Fibroblast of skin of abdomen (primary cell): ENCODE results near the gene NEUROD2.

ENCODE experiments used
- DNase-seq: peaks from one replicate; pipeline ENCODE4 v3.0.0-alpha.2; 2013

Gene NEUROD2

DNA sequence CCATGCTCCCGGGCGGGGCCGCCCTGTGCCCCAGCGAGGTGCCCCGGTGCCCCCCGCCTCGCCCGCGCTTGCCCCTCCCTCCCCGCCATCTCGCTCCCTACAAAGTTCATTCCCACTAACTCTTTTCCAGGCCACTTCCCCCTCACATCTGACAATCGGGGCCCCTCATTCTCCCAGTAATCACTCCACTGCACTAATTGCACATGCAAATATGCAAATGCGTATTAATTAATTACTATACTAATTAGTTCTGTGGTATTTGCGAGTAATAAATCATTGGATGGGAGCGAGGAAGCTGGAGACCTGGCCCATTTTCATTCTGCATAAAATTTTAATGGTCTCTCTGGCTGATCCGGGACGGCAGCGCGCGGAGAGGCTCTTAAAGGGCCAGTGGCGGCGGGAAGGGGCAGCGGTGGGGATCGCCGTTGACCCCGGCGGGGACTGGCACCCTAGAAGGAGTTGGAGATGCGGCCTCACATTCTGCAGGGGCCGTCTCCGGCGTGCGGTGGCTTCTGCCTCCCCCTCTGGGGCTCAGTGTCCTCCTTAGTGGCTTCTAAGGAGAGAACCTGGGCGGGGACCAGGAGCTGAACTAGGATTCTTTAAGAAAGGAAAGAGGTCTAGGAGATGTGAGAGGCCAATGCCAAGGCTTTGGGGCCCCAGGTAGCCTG lies 10.7 kb upstream of the NEUROD2 start:
- no peak for DNase-seq

DNA sequence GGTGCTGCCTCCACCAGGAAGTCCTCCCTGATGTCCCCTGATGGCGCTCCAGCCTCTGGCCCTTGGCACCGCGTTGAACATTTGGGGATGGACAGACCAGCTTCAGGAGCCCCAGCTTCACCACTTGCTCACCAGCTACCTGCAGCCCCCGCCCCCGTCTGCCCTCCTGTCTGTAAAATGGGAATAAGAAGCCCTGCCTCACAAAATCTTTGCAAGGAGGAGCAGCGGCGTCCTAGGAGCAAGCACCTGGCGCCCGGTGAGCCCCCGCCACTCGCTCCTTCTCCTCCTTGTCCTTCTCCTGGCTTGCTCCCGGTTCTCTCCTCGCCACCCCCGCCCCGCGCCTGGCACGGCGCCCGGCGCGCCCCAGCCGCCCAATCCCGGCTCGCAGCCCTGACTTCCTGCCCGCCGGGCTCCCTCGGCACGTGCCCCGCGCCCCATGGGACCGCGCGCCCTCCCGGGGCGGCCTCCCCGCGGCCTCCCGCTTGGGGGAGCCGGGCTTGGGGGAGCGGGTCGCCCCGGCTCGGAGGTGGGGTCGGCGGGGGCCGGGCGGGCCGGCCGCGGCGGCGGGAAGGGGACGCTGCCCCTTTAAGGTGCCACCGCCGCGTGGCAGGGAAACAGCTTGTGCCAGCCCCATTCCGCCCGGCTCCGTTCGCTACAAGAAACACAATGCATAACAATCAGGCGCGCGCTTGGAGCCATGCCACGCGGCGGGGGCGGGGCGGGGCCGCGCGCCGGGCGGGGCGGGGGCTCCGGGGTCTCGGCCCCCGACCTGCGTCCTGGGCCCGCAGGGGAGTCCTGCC lies 9.9 kb upstream of the NEUROD2 start:
- peak; percentile 48 for DNase-seq

DNA sequence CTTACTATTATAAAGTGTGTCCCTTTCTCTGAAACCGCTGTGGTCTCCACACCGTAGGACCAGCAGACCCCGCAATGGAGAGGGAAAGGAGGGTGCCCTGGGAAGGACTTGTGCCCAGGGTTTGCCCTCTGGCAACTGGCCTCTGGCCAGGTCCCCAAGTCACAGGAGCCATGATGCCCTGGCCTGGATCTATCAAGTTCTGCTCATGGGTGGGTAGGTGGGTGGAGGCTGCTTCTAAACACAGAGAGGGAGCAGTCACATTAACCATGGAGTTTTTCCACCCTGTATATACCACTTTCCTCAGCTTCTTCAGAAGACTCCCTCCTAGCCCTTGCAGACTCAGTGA lies 9.4 kb upstream of the NEUROD2 start:
- DNase-seq = no peak

DNA sequence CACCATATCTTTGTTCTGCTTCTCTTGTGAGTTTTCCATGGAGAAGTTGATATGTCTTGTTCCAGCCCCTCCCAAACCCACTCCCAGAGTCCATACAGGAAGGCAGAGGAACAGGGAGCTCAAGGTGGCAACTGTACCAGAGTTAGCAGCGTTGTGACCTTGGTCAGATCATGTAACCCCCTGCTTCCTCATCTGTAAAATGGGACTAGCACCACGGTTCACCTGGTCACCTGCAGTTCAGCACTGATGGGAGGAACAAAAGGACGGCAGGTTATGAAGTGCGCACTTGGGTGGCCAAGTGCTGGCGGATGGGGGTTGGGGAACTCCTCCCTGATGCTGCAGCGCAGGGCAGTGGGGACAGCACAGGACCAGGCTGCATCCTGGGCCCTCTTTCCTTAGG lies 7.7 kb upstream of the NEUROD2 start:
- no peak for DNase-seq

DNA sequence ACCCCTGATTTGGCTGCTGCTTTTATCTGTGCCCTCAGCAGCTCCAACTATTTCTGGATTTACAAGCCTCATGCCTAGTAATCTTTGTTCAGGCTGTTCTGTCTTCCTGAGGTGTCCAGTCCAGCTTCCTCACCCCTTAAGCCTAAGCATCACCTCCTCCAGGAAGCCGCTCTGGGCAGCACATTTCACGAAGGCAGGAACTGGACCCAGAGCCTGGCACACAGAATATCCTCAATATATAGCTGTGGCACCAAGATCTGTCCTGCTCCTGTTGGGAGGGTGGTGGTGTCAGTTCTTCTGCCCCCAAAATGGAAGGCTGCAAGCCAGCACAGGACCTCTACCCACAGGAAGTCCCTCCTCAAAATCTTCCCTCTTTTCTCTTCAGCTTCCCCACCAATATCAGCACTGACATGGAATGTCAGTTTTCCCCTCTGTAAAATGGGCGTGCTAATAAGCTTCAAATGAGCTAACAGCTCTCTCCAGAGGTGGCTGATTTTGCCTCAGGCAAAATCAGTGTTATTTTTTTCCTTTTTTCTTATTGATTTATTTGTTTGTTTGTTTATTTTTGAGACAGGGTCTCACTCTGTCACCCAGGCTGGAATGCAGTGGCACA lies 6.9 kb upstream of the NEUROD2 start:
- no peak for DNase-seq

DNA sequence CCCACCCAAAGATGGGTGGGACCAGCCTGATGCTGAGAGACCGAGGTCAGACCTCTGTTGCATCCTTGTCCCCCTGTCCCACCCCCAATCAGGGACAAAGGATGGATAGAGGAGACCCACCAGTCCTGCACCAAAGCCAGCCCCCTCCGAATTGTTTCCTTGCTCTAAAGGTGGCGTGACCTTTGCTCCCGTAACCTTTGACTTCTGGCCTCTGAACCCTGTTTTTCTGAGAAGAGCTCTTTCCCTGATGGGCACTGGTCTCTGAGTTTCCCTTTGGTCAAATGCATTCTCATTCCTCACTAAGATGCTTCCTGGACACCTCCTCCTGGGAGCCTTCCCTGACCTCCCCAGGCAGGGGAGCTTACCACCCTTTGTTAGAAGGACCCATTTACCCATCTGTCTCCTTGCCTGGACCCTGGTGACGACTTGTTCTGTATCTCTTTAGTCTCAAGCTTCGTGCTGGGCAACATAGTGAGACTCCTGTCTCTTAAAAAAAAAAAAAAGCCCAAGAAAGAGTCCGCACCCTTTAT lies 5.3 kb upstream of the NEUROD2 start:
- DNase-seq = no peak

DNA sequence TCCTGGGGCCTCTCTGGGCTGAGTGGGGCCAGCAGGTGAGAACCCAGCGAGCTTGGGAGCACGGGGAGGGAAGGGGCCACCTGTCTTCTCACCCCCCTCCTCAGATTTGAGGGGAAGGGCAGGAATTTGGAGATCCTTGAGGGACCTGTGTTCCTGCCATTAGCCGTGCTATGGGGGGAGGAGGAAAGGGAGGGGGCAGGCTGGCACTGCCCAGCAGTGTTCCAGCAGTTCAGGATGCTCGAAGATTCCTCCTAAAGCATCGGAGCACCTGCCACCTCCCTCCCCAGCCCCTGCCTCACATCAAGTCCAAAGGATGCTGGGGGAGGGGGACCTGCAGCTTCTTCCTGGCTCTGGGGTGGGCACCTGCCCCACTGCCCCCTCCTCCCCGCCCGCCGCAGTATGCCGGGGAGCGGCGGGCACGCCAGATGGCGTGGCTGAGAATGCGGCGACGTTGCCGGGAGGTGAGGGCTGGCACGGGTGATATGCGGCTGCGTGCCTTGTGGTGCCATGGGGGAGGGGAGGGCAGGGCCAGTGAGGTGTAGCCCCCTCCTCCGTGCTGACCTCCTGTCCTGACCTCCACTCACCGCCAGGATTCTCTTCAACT lies 4.7 kb upstream of the NEUROD2 start:
- DNase-seq = no peak

DNA sequence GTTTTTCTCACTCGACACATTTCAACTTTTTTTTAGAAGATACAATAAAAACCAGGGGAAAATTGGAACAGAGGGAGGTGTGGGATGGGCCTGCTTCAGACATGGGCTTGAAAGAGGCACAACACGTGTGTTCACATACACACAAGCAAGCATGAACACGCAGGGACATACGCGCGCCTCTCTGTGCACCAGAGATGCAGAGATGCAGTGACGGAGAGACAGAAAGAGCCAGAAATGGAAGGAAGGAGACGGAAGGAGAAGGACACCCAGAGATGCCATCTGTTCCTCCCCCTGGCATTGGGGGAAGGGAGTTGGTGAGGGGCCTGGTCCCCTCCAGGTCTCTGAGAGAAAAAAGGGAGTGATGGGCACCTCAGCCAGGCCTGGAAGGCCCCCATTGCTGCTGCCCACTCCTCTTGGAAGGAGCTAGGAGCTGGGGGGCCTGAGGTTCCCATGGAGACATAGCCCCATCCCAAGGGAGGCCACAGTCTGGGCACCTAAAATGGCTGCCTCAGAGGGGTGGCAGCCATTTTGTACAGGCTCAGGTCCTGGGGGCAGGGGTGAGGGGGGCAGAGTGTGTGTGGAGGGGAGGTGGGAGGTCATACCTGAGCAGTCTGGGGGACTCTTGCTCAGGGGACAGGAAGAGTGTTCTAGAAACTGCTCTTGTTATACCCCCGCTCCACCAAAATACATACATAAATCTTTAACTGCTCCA lies 3.8 kb upstream of the NEUROD2 start:
- no peak for DNase-seq

DNA sequence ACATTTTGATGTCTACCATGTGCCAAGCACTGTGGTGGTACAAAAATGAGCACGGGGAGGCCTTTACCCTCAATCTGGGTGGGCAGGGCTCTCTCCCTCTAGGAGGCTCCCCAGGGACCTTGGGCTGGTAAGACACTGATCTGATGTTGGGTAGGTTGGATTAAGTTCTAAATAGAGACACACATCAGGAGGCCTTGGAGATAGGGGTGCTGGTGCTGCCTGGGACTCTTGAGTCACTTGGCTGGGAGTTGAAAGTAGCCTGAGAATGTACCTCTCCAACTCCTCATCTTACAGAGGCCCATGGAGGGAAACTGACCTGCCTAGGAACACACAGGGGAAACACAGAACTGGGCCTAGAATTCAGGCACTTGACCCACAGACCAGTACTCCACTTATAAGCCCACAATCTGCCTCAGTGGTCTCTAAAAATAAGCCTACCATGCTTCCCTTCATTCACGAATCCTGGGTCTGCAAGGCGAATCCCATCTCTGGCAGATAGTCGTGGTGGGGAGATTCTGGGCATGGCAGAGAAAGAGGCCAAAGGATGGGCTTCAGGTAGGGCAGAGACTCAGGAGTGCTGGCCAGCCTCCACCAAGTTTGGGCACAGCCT lies 1.8 kb upstream of the NEUROD2 start:
- no peak for DNase-seq

DNA sequence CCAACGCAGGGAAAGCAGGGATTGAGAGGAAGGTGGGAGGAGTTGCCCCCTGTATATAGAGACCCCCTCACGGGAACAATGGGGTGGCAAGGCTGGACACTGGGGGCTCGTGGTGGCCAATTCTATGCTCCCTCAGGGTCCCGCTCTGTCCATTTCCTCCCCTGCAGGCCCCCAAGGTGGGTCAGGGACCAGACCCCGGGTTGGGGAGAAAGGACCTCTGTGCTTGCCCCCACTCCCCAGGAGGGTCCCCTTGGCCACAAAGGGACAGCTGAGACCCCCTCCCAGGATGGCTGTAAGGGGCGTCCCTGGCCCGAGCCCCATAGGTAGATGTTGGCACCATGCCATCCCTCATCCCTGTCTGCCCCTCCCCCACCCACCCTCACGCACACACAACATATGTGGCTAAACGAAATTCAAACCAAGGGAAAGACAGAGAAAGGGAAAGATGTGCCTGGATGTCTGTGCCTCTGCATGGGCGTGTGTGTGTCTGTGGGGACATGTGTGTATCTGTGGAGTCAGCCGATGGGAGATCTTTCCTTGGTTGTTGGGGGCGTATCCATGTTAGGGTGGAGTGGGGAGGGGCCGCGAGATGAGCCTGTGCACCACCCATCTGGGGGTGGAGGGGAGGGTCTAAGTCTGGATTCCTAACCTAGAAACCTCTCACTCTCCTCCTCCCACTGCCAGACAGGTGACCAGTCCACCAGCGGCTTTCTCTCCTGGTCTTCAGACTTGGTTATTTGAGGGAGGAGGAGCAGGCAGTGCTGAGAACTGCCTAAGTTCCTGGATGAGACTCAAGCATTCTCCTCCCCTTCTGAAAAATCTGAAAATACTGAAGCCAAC lies 642 bp upstream of the NEUROD2 start:
- DNase-seq = no peak

DNA sequence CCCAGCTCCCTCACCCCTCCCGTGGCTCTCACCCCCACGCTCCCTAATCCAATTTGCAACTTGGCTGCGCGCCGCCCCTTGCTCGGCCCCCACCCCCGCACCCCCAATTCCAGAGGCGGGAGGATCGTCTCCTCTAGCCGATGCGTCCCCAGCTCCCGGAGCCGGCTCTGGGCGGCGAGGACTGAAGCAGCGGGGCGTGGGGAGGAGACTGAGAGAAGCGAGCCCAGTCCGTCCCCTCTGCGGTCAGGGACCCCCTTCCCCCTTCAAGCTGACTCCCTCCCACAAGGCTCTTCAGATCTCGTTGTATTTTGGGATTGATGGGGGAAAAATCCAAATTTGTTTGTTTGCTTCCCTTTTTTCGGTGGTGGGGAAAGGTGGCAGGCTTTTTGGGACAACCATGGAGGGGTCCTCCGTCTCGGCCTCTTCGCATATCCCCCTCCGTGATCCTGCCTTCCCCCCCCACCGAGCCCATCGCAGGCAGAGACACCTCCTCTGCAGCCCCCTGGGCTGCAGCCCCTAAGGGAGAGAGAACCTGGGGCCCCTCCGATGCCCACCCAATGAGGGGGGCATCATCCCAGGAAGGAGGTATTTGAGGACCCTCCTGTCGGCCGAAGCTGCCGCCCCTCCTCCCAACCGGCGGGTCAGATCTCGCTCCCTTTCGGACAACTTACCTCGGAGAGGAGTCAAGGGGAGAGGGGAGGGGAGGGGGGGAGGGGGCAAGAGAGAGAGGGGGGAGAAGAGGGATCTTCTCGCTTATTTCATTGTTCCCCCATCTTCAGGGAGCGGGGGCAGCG lies 466 bp downstream of the NEUROD2 start:
- DNase-seq = no peak

DNA sequence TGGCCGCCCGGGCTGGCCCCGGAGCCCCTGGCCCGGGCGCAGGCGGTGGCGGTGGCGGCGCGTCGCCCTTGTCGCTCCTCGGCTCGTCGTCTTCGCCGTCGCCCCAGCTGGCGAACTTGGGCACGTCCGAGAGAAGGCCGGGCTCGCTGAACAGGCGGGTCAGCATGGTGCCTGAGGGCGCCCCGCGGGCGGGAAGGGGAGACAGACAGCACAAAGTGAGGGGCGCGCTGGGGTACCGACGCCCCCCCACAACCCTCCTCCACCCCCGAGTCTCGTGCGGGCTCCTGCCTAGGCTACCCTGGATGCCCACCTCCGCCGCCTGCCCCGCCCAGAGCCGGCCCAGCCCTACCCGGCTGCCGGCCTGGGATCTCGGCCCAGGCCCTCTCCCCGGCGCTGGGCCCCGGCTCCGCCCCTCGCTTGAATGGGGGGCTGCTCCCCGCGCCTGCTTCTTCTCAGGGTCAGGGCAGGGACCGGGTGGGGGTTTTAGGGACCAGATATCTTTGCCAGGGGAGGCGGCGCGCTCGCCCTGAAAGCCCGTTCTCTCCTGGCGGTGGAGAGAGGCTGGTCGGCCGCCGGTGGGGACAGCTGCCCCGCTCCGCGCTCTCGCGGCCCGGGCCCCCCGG lies 1.2 kb downstream of the NEUROD2 start:
- no peak for DNase-seq

DNA sequence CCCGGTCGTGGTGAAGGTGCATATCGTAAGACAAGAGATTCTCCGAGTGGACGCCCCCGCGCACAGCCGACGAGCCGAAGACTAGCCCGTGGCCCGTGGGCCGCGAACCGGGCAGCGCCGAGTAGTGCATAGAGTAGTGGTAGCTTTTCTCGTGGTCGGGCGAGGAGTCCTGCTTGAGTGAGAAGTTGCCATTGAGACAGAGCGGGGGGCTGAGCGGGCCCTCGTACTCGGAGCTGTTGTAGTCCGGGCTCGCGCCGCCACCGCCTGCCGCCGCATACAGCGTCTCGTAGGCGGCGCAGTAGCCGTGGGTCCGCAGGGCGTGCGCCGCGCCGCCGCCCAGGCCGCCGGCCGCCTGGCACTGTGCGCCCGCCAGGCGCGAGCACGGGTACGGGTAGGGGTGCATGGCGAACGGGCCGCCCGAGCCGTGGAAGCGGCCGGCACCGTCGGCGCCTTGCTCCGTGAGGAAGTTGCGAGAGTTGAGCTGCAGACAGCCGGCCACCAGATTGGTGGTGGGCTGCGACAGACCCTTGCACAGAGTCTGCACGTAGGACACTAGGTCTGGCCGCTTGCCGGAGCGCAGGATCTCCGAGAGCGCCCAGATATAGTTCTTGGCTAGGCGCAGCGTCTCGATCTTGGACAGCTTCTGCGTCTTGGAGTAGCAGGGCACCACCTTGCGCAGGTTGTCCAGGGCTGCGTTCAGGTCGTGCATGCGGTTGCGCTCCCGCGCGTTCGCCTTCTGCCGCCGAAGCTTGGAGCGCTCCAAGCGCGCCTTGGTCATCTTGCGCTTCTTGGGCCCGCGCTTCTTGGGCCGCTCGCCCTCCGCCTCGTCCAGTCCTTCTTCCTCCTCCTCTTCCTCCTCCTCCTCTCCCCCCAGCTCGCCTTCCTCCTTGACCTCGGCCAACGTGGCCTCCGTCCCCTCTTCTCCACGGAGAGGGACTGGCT lies 2.0 kb downstream of the NEUROD2 start:
- no peak for DNase-seq

DNA sequence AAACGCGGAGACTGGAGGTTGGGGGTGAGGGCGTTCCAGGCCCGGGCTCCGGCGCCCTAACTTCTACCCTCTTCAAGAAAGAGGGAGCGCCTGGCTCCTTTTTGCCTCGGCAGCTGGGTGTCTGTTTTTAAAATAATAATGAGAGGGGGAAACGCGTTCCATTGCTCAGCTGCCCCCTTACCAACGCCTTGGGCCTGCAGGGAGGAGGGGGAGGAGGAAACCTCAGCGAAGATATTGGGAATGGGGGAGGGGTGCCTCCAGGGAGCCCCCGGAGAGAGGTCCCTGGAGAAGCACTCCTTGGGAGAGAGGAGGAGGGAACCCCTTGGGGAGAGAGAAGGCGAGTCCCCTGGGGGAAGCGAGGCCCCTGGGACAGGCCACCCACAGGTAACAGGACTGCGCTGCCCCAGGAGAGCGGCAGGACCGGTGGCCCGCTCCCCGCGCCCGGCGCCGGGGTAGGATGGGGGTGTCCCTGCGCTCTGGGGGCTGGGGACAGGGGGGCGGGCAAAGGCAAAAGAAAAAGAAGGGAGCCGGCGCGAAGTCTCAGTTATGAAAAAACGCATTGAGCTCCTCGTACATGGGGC lies 2.7 kb downstream of the NEUROD2 start:
- no peak for DNase-seq

DNA sequence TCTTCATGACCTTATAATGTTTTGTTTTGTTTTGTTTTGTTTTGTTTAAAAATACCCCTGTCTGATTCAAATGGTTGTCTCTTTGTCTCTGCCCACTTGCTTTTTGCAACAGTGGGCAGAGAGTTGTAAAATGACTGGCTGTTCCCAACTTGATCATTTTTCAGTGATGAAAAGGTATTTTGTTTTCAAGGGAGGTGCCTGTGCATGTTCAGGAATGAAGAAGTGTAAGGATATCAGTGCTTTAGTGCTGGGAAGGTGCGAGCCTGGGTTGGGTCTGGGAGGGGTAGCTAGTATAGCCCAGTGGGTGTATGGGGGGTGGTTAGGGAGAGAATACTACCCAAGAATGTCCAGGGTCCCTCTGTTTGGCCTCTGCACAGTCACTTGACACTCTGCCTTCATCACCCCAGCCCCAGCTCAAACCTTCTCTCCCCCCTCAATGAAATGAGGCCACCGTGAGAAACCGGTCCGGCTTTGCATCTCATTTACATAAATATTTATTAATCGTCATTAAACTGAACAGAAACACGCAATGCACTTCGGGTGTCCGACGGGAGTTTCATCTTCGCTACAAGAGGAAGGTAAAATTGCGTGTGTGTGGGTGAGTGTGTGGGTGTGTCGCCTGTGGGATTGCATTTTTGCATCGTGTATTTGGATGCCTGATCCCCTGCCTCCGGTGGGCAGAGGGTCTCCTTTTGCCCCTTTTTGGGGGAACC lies 4.3 kb downstream of the NEUROD2 start:
- no peak for DNase-seq

DNA sequence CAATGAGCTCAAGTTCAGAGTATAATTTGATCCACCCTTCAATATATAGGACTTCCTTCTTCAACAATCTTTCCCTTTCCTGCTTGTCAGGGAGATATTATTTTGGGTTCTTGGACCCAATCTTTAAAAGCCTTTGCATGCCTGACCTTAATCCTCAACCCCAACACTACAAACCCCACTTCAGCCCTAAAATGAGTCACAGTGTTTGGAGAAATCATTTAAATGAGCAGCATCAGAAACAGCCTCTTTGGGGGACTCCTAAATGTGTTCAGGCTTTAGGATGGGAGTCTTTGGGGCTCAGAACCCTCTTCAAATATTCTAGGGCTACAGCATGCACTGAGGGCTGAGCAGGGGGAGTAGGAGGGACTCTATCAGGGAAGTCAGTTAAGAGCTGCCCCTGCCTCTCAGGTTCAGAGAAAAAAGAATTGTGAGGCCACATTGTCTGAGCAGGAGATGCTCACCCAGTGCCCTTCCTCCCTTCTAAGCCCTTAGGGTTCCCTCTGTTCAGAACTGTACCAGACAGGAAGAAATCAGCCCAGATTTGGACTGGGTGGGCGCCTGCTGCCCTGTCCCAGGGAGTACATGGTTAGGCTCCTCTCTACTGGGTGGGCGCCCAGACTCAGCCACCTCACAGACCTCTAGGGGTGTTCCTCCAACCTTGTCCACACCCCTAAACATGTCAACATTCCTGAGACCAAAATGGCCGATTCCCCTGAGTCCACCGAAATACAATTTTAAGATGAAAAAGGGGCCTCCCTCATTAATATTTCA lies 5.0 kb downstream of the NEUROD2 start:
- no peak for DNase-seq
